HepG2 (cell line): ENCODE measurements around the gene EMC10. TPM values are rescaled to one million over a fixed set of nuclear protein-coding genes. Genes with fewer than 3 reads are reported as not detected.

Experiments
- AGO1 ChIP-seq: fragments of 200-400 bp; formaldehyde crosslinking; IDR thresholded peaks from 2 replicates; pipeline ENCODE4 v1.6.1; 2017; ENCODE audit warnings: mild to moderate bottlenecking, low read depth, low read length, moderate library complexity; ENCODE audit not compliant: poor library complexity, severe bottlenecking
- KLF12 ChIP-seq: sonication (generic); formaldehyde crosslinking; IDR thresholded peaks from 2 replicates; pipeline ENCODE4 v1.4.0; 2020; ENCODE audit warnings: missing genetic modification reagents, borderline replicate concordance
- RELA ChIP-seq: sonication (generic); formaldehyde crosslinking; IDR thresholded peaks from 2 replicates; pipeline ENCODE4 v1.4.0; 2020; ENCODE audit warnings: missing genetic modification reagents
- REST ChIP-seq, 2 experiments: IDR thresholded peaks; 2 replicates each; pipeline ENCODE4 v1.6.1; 2011 to 2012; ENCODE audit warnings: low read length in 2 of 2, borderline replicate concordance in 1 of 2, low read depth in 1 of 2, mild to moderate bottlenecking in 1 of 2, moderate library complexity in 1 of 2
- ZSCAN9 ChIP-seq: IDR thresholded peaks from 2 replicates; pipeline ENCODE4 v1.6.1; 2016; ENCODE audit warnings: borderline replicate concordance
- polyA plus RNA-seq, 8 experiments: library from polyadenylated mRNA; depleted of rRNA in 3 of 8; stranded (reverse) in 7 of 8; unstranded in 1 of 8; fragments of >200 nt; fragmentation: Illumina TruSeq in 4 of 8; extraction: Trizol in 4 of 8; gene quantifications; 2 replicates each; pipeline versions ENCODE4 v1.2.1 to v1.2.3, GENCODE V29; 2011 to 2016; ENCODE audit warnings: low read depth in 4 of 8, missing spikeins in 1 of 8, mixed read lengths in 1 of 8; ENCODE audit not compliant: insufficient read depth in 1 of 8
- total RNA-seq, 5 experiments: library from RNA; depleted of rRNA; stranded (reverse); fragments of >200 nt; fragmentation: Illumina TruSeq; extraction: Trizol; gene quantifications; 2 replicates each; pipeline ENCODE4 v1.2.3, GENCODE V29; 2016; ENCODE audit warnings: low read depth in 1 of 5
- TF ChIP-seq, protein P1 (sequence below): sonication (generic); formaldehyde crosslinking; IDR thresholded peaks from 2 replicates; pipeline ENCODE4 v1.4.0; 2020; ENCODE audit warnings: missing genetic modification reagents, mild to moderate bottlenecking, borderline replicate concordance
- TF ChIP-seq, protein P2 (sequence below): sonication (generic); formaldehyde crosslinking; IDR thresholded peaks from 2 replicates; pipeline ENCODE4 v1.4.0; 2020; ENCODE audit warnings: low read depth, missing genetic modification reagents

The EMC10 gene
- total and polyA plus RNA-seq, 2 of the 13 experiments (the other 11 are each of a cell fraction or from before 2014, with no cell fraction given) = not detected

DNA sequence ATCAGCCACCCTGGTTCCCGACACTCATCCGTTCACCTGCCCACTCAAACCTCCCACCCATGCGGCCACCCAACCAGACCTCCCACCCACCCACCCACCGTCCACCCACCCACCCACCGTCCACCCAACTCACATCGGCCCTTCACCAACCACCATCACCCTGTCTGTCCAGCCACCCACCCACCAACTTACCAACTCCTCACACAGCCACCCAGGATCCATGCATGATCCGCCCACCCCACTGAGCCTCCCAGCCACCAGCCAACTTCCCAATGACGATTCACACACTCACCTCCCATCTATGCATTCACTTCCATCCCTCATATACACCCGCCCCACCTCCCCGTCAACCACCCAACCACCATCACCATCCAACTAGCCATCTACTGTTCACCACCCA lies 30.4 kb downstream of the EMC10 start (continued):
- no peak for TF ChIP-seq REST (IDR thresholded peaks at IDR 0.05; ENCODE audit: borderline replicate concordance in 1 of 2, low read depth in 1 of 2, low read length in 2 of 2)
- TF ChIP-seq RELA (CRISPR knock-in tag) = no peak
- TF ChIP-seq, protein P1, sequence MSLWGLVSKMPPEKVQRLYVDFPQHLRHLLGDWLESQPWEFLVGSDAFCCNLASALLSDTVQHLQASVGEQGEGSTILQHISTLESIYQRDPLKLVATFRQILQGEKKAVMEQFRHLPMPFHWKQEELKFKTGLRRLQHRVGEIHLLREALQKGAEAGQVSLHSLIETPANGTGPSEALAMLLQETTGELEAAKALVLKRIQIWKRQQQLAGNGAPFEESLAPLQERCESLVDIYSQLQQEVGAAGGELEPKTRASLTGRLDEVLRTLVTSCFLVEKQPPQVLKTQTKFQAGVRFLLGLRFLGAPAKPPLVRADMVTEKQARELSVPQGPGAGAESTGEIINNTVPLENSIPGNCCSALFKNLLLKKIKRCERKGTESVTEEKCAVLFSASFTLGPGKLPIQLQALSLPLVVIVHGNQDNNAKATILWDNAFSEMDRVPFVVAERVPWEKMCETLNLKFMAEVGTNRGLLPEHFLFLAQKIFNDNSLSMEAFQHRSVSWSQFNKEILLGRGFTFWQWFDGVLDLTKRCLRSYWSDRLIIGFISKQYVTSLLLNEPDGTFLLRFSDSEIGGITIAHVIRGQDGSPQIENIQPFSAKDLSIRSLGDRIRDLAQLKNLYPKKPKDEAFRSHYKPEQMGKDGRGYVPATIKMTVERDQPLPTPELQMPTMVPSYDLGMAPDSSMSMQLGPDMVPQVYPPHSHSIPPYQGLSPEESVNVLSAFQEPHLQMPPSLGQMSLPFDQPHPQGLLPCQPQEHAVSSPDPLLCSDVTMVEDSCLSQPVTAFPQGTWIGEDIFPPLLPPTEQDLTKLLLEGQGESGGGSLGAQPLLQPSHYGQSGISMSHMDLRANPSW (CRISPR knock-in tag) = no peak
- no peak for TF ChIP-seq ZSCAN9 (CRISPR knock-in tag)
- TF ChIP-seq AGO1 = no peak
- TF ChIP-seq KLF12 (CRISPR knock-in tag) = no peak
- TF ChIP-seq, protein P2, sequence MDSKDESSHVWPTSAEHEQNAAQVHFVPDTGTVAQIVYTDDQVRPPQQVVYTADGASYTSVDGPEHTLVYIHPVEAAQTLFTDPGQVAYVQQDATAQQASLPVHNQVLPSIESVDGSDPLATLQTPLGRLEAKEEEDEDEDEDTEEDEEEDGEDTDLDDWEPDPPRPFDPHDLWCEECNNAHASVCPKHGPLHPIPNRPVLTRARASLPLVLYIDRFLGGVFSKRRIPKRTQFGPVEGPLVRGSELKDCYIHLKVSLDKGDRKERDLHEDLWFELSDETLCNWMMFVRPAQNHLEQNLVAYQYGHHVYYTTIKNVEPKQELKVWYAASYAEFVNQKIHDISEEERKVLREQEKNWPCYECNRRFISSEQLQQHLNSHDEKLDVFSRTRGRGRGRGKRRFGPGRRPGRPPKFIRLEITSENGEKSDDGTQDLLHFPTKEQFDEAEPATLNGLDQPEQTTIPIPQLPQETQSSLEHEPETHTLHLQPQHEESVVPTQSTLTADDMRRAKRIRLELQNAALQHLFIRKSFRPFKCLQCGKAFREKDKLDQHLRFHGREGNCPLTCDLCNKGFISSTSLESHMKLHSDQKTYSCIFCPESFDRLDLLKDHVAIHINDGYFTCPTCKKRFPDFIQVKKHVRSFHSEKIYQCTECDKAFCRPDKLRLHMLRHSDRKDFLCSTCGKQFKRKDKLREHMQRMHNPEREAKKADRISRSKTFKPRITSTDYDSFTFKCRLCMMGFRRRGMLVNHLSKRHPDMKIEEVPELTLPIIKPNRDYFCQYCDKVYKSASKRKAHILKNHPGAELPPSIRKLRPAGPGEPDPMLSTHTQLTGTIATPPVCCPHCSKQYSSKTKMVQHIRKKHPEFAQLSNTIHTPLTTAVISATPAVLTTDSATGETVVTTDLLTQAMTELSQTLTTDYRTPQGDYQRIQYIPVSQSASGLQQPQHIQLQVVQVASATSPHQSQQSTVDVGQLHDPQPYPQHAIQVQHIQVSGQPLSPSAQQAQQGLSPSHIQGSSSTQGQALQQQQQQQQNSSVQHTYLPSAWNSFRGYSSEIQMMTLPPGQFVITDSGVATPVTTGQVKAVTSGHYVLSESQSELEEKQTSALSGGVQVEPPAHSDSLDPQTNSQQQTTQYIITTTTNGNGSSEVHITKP (CRISPR knock-in tag) = no peak
- TF ChIP-seq, all 625 proteins: peak for 0
